Activated CD8-positive, alpha-beta memory T cell treated with anti-CD3 and anti-CD28 coated beads for 4 hours (primary cell): ENCODE results near the gene TSPAN13.

Experiments
- DNase-seq, 2 donors: peaks; one replicate each; pipeline ENCODE4 v3.0.0-alpha.2; 2020; ENCODE audit warnings: low read depth in 2 of 2

The TSPAN13 gene

DNA sequence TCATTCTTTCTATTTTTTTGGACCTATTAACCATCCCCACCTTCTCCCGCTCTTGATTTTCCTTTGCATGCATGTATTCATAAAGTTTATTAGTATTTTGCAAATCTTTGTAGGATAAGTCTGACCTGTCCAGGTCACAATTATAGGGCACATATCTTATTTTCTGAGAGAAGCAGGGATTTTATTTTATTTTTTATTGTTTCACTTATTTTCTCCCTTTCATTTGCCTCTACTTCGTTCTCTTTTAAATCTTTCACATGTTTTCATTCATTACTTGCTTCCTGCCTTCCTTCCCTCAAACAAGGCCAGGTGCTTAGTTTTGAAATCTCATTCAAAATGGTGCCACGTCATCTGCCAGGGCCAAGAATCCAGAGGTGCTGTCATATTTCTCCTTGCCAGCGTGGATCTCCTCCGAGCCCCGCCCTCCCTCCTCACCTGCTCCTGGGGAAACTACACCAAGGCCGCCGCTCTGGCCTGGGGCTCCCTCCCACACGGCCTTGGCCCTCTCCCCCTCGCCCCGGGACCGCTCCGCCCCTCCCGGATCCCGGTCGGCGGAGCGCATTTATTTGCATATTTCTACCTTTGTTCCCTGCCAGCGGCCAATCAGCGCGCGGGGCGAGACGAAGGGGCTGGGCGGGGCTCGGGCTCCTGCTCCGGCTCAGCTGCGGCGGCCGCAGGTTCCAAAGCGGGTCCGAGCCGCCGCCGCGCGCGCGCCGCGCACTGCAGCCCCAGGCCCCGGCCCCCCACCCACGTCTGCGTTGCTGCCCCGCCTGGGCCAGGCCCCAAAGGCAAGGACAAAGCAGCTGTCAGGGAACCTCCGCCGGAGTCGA is at the start of gene TSPAN13:
Gene TSPAN13 (plus strand): TSS at position 654 of the 830 bp plus-strand sequence. CDS start 213 bp downstream, outside the sequence.
- DNase-seq: peak in 1 of 2 donors; percentile 8

DNA sequence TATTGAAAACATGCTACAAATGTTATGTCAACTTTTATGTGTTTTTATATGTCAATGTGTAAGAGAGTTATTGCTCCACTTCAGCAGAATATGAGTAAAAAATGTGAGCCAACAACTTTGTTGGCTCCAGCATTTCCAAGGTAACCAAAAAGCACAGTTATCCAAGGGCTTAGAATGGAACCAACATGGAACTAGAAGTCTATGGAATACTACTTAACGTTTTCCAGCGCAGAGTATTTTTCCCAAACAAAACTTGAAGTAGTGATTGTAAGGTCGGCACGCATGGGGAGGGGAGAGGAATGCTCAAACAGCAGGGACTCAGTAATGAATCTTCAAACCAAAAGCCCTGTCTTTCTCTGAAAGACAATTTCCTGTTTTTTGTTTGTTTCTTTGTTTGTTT is 45.0 kb upstream of the TSPAN13 start:
- no peak for DNase-seq

DNA sequence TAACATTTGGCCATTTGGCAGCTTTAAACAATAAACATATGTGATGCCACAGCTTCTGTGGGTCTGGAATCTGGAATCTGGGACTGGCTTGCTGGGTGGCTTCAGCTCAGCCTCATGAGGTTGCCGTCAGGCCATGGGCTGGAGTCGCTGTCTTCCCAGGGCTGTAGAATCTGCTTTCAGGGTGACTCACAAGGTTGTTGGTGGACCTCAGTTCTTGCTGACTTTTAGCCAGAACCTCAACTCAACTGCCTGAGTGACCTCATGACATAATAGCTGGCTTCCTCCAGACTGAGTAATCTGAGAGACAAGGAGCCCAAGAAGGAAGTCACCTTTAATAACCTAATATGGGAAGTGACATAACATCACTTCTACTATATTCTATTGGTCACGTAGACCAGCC is 44.6 kb upstream of the TSPAN13 start:
- no peak for DNase-seq

DNA sequence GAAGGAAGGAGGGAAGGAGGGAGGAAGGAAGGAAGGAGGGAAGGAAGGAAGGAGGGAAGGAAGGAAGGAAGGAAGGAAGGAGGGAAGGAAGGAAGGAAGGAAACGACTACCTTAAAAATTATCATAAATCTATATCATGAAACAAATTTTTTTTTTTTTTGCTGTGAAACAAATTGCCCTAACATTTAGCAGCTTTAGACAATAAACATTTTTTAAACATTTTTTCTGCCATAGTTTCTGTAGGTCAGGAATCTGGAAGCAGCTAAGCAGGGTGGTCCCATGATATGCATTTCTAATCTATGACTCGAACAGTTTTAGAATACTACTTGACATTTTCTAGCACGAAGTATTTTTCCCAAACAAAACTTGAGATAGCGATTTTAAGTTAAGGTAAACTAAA is 42.9 kb upstream of the TSPAN13 start:
- DNase-seq: no peak

DNA sequence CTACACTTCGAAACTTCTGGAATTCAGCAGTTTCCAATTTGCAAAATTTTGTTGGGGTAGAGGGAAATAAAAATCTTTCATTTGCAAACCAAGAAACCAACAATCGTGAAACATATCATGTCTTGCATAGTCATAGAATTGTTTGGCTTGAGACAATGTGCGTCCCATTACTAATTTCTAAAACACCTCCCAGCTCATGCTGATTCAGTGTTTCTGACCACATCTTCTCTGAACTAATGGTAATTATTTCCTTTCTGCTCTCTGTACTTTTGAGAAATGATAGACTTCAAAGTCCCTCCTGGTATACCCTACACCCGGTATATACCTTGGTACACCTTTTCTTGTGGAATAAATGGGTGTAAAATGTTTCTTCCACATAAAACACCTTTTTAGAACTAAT is 41.8 kb upstream of the TSPAN13 start:
- DNase-seq: no peak

DNA sequence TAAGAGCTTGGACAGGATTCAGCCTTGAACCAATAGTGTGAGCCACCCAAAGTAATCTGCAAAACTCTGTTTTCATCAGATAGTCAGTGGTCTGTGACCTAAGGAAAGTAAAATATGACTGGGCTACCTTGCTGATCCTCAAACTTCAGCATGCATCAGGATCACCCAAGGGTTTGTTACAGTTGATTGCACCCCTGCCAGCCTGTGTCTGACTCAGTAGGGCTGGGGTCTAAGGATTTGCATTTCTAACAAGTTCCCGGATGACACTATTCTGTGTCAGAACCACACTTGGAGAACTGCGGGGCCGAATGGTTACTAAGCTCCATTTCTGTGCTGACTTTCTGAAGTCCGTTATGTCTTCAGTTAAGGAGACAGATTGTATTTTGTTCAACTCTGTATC is 40.6 kb upstream of the TSPAN13 start:
- DNase-seq: no peak

DNA sequence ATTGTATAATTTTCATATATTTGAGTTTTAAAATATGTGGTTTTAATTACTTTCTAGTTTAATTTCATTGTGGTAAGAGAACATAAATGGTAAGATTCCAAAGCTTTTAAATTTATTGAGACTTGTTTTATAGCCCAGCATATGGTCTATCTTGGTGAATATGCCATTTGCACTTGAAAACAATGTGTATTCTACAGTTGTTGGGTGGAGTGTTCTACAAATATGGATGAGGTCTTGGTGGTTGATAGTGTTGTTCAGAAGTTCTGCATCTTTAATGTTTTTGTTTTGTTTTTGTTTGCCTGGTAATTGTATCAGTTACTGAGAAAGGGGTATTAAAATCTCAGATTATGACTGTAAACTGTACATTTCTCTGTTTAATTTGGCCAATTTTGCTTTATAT is 37.6 kb upstream of the TSPAN13 start:
- no peak for DNase-seq

DNA sequence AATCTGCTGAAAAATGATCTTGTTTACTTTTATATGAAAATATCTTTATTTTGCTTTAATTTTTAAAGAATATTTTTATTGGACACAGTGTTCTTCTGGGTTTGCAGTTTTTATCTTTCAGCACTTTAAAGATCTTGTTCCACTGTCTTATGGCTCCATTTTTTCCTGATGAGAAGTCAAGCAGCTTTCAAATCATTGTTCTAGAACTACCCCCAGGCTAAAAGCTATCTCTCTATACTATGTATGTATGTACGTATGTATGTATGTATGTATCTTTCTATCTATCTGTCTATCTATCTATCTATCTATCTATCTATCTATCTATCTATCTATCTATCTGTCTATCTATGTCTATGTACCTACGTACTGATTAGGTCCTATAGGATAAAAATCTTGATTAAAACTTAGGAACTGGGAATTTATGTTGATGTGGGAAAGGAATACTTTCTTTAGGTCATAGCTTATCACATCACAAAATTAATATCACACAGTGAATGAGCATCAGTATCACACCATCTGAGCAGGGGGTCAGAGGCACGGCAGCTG is 35.4 kb upstream of the TSPAN13 start:
- no peak for DNase-seq

DNA sequence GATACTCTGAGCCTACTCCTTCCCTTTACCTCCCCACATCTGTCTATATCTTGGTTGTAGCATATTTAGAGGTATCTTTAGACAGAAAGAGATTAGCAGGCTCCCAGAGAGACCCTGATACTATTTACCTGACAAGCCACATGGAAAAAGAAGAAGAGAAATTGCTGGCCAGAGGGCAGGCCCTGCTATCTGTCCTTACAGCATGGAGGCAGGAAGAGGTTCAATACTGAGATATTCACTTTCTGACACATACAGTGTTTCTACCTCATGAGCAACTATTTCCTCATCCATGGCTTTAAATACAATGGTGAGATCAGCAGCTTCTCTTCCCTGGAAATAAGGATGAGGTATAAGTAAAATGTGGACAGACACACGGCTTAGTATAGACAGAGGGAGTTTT is 33.9 kb upstream of the TSPAN13 start:
- DNase-seq: no peak

DNA sequence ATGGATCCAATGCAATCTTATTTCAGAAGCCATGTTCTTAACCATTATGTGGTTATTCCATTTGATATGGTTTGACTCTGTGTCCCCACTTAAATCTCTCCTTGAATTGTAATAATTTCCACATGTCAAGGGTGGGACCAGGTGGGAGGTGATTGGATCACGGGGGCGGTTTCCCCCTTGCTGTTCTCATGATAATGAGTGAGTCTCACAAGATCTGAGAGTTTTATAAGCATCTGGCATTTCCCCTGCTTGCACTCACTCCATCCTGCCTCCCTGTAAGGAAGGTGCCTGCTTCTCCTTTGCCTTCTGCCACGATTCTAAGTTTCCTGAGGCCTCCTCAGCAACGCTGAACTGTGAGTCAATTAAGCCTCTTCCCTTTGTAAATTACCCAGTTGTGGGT is 32.0 kb upstream of the TSPAN13 start:
- no peak for DNase-seq

DNA sequence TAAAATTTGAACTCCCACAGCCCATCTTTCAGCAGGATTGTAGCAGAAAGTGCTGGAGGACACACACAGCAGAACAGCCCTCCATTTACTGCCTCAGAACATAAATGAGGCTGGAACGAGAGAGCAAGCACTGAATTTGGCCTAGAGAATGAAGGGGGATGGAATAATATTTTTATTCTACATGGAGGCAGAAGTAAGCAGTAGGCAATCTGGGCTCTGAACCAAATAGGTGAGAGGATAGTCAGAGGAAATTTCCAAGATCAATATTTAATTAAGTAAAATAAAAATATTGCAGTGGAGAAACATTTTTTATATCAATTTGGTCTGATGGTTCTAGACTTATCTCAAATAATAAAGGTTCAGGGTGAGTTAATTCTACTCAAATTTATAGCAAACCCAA is 29.2 kb upstream of the TSPAN13 start:
- no peak for DNase-seq

DNA sequence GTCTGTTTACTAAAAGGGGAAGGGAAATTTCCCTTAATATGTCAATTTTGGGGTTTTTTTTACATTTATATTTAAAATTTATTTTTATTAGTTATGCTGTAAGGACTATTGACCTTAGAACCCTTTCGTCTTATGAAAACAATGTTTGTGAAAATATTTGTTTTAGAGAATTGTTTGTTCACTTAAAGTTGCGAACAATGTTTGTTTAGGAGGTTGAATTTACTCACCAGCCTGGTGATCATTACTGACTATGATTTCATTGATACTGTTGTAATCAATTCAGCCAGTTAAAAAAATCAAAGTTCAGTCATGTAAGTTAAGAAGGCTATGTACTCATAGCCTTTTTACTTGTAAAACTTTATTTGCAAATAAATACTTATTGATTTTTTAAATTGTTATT is 27.4 kb upstream of the TSPAN13 start:
- no peak for DNase-seq

DNA sequence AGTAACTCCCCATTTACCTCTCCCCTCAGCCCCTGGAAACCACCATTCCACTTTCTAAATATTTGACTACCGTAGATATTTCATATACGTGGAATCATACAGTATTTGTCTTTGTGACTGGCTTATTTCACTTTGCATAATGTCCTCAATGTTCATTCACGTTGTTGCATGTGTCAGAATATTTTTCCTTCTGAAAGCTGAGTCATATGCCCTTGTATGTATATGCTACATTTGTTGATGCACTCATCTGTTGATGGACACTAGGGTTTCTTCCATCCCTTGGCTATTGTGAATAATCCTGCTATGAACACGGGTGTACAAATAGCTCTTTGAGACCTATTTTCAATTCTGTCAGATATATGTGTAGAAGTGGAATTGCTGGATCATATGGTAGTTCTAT is 25.8 kb upstream of the TSPAN13 start:
- DNase-seq: no peak

DNA sequence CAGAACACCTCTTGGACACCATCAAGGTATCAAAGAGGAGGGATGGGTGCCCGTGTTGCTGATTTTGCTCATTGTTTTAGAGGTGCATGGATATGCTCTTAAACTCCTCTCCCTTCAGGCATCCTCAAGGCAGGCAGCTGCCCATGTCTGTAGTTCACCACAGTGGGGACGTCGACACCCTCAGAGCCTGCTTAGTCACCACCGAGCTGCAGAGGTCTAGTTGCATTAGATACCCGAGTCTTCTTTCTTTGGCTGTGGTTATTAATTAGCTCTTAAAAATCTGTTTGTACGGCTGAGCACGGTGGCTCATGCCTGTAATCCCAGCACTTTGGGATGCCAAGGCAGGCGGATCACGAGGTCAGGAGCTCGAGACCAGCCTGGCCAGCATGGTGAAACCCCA is 24.7 kb upstream of the TSPAN13 start:
- no peak for DNase-seq

DNA sequence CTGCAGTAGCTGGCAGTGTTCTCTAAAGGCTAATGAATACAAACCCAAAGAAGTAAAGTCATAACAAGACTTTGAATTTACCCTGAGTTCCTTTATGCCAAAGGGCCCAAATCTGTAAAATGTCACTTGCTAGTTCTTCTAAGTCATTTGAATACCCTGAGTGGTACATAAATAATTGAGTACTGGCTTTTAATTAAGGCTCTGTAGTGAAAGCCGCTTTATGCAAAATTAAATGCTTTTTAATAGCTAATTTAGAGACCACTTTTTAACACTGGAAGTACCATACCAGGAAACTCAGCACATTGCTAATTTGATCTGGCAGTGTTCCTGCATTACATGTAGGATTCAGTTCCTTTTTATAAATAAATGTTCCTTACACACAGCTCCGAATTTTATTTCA is 24.0 kb upstream of the TSPAN13 start:
- DNase-seq: no peak

DNA sequence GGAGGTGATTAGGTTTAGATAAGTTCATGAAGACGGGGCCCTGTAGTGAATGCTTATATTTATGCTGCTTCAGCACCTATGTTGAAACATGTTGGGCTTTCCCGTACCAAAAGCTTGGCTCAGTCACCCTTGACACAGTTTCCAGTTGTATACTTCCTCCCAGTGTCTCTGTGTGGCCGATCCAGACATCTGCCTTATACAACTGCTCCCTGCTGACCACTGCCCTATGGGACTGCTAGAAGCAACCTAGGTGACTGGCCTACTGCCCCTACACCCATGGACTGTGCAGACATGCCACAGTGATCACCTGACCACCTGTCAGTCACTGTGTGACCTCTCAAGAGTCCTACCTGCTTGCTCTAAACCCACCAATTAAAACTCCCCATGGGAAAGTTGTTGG is 22.6 kb upstream of the TSPAN13 start:
- DNase-seq: no peak

DNA sequence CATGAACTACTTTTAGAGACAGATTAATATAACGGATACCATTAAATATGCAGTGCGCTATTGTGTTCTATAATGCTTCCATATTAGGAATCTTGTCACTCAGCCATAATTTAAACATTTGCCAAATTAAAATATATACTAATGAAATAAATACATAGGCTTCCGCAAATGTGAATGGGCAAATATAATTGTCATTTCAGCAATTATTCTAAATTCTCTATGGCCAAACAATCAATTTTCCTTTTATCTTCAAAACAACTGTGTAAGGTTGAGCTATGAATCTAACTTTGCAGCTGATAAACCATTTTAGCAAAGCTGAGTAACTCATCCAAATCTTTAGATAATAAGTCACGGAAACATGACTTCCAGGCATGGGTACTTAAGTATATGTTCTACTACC is 20.7 kb upstream of the TSPAN13 start:
- no peak for DNase-seq

DNA sequence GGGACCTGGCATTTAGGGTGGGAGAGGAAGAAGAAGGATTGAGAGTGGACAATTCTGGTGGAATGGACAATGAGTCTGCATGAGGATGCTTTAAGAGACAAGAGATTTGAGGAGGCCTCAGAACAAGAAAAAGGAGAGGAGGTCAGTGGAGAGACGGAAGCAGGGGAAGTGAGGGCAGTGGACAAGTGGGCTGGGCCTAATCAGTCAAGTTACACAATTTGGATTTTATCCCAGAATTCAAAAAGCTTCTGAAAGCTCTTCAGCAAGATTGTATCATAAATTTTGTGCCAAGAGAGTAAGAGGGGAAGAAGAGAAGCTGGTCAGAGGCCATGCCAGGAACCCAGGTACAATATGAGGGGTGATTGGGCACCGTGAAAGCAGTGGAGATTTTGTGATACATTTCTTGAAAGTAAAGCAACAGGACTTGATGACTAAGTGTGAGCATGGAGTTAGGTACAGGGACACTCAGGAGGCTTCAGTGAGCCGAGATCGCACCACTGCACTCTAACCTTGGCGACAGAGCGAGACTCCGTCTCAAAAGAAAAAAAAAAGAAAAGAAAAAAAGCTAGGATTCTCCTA is 19.3 kb upstream of the TSPAN13 start:
- no peak for DNase-seq

DNA sequence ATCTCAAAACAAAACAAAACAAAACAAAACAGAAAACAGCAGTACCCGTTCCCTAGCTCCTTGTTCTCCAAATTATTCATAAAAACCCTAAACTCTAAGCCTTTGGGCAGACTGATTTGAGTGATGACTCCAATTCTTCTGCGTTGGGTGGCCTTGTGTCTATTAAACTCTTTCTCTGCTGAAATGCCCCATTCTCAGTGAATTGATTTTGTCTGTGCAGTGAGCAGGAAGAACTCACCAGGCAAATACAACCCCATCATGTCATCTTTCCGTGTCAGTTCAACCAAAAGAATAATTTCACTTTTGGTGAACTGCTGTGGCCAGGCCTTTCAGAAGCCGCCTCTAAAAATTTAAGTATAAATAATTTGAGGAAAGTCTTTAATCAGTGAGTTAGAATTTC is 18.5 kb upstream of the TSPAN13 start:
- no peak for DNase-seq

DNA sequence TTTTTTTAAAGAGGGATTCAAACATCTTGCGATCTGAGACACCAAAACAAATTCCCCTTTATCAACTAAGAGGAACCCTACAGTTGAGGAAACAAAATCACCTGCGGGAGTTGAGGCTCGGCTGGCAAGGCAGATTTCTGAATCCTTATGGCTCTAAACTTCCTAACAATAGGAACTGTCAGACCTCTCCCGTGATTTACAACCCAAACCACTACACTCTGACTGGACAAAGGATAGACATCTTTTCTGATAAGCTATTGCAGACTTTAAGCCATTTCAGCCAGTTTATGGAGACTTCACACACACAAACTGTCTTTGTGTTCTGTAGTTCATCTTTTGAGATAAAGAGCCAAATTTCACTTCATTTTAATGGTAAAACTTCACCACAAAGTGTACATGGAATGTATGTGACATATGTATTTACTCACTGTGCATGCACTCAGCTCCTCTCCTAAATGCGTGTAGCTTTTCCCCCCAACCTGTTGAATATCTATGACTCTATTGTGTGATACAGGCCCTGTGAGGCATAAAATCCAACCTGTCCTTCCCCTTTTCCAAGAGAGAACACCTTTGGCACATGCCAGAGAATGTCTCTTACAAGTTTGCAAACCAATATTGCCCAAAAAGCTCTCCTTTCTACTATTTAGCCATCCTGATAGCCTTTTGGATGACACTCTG is 15.4 kb upstream of the TSPAN13 start:
- DNase-seq: no peak

DNA sequence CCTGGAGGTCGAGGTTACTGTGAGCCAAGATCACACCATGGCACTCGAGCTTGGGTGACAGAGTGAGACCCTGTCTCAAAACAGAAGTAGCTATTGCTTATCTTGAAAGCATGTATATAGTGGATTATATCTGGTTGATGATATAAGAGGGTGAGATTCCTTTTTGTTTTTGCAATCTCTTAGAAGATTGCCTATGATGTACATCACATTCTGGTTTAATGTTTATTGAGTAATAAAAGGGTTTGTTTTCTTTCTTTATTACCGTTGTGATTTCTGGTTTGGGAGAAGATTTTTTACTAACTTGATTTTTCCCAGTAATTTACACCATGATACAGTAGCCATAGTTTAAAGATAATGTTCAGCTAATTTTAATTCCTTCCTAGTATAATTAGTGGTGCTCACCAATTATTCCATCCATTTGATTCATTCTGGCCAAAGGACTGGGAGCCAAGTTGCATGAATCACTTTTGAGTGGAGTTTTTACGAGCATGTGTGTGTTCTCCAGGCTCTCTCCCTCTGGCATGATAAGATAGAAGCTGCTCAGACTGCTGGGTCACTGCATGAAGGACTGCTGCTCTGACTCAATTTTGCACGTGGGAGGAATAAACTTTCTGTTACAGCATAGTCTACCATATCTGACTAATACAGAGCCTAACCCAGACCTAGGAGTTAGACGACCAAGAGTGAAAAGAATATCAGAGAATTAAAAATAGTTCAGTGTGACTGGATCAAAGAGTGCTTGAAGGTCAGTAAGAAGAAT is 13.5 kb upstream of the TSPAN13 start:
- no peak for DNase-seq

DNA sequence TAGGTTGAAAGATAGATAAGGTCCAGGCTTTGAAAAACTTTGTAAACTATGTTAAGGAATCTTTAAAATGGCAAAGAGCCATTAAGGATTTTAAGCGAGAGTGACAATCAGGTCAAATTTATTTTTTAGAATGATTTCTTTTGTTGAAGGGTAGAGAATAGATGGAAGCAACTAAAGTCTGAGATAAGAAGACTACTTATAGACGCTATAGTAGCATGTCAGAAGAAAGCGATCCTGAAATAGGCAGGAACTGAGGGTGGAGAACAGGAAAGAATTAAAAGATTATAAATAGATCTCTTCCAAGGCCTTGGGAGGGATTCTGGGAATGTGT is 13.0 kb upstream of the TSPAN13 start:
- DNase-seq: no peak
